ENCODE data around the gene PCDHGA9.

- TF ChIP-seq CTCF (IDR thresholded peaks at IDR 0.05; ENCODE audit: low read depth, low read length, poor library complexity, severe bottlenecking) (no peak), EZH2phosphoT487 (IDR thresholded peaks at IDR 0.05; ENCODE audit: borderline replicate concordance, low read length) (no peak)
Measured at GRCh38 chr5:141403387-141403786, 809 bp downstream of the PCDHGA9 start.
